ENCODE results near the gene SPRY4.
"Not testable (repeated sequence)": the region's sequence is repeated elsewhere in the genome, so short reads cannot be mapped to it uniquely, and the experiment has no call there.

SPRY4 gene, protein sequence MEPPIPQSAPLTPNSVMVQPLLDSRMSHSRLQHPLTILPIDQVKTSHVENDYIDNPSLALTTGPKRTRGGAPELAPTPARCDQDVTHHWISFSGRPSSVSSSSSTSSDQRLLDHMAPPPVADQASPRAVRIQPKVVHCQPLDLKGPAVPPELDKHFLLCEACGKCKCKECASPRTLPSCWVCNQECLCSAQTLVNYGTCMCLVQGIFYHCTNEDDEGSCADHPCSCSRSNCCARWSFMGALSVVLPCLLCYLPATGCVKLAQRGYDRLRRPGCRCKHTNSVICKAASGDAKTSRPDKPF

DNA sequence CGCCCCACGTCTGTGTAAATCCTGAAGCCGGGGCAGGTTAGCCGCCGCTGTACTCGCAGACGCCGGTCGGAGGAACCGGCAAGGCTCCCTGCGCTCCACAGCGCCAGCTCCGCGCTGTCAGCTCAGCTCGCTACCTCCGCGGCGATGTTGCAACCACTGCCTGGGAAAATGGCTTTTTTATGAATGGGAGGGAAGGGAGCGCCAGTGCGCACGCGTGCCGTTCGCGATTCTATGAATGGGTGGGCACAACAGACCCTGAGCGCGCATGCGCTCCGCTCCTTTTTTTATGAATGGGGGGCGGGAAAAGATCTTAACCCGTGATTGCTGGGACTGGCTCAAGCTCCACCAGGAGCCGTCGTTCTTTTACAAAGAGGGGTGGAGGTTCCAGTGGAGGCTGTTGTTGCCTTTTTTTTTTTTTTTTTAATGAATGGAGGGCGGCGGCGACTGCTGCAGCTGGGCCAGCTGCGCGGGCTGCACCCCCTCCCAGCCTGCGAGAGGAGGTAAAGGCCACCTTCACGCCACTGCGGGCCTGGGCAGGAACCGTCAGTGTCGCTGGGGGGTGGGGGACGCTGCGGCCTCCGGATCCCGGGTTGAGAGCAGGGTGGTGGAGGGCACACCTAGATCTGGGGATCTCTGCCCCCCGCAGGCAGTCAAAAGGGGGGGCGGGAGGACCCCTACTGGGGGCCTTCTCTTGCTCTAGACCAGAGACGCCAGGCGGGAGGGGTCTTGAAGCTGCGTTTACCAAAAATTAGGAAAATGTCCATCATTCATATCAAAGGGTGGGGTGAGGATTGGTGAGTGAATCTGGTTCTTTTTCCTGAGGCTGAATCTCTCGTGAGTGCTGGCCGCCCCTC, at the start of gene SPRY4:
SPRY4 (minus strand) TSS at position 151 of the 854 bp plus-strand sequence. CDS start 9,913 bp downstream, outside the sequence.
- H3K27ac ChIP-seq = peak within 1 kb of the TSS; percentile 98
- peak; percentile 81 for DNase-seq (ENCODE audit: low read depth, low spot score)

DNA sequence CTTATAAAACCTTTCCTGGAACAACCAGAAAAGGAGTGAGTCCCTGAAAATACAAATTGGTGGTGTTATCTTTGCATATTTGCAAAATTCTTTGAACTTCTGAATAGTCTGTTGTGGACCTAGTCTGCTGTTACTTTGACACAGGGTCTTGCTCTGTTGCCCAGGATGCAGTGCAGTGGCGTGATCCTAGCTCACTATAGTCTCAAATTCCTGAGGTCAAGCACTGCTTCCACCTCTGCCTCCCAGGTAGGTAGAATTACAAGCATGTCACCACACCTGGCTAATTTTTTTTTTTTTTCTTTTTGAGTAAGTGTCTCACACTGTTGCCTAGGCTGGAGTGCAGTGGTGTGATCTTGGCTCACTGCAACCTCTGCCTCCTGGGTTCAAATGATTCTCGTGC, 43.7 kb upstream of the SPRY4 start:
- no peak for DNase-seq (ENCODE audit: low read depth, low spot score)

DNA sequence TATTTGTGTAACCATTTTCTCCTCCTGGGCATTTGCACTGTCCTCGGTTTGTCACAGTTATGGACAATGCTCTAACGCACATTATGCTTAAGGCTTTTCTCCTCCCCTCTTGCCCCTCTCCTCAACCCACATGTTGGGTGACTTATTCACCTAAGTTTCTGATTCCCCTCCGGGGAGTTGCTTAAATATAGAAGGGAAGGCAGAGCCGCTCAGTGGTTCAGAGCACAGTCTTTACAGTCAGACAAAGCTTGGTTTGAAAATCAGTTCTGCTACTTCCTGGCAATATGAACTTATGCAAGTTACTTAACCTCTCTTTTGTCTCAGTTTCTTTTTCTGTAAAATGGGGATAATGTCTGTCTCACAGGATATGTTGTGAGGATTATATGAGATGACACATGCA, 41.2 kb upstream of the SPRY4 start:
- no peak for DNase-seq (ENCODE audit: low read depth, low spot score)
- no peak overlapping the region for H3K27ac ChIP-seq

More for the DNA sequence above, 43.7 kb upstream of the SPRY4 start:
- no peak overlapping the region for H3K27ac ChIP-seq

DNA sequence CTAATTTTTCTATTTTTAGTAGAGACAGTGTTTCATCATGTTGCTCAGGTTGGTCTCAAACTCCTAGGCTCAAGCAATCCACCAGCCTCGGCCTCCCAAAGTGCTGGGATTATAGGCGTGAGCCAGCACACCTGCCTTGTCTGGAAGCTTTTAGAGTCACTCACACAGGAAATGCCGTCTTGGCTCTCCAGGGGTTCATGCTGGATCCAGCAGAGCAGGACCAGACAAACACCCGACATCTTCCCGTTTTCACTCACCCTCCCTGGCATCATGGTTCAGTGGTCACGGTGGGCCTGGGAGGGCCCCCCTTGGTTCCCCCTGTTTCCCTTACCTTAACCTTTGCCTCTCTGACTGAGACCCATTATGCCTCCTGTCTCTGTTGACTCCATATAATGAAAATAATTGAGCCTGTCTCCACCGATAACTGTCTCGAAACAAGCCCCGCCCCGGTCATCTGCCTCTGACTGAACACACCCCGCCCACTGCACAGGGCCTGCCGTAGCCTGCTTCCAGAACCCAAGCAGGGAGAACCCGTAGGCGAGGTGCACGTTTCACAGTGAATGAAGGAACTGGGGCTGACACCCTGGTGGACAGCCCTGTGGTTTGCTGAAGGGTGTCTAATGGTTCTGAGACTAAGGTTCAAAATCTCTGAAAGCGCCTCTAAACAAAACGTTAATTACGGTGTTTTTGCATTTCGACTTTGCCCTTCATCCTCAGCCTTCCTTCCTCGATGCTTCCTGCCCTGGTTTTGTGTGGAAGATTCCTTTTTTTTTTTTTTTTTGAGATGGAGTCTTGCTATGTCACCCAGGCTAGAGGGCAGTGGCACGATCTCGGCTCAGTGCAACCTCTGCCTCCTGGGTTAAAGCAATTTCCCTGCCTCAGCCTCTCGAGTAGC, 39.7 kb upstream of the SPRY4 start:
- peak overlapping the region; percentile 99 for H3K27ac ChIP-seq
- no peak for DNase-seq (ENCODE audit: low read depth, low spot score)

DNA sequence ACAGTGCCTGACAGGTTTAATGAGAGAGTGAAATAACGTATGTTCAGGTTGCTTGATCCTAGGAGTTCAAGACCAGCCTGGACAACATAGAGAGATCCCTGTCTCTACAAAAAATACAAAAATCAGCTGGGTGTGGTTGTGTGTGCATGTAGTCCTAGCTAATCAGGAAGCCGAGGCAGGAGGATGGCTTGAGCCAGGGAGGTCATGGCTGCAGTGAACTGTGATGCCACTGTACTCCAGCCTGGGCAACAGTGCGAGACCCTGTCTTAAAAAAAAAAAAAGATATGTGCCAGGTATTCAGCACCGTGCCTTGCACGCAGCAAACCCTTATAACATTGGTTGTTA, 38.8 kb upstream of the SPRY4 start:
- H3K27ac ChIP-seq = peak overlapping the region; percentile 99

DNA sequence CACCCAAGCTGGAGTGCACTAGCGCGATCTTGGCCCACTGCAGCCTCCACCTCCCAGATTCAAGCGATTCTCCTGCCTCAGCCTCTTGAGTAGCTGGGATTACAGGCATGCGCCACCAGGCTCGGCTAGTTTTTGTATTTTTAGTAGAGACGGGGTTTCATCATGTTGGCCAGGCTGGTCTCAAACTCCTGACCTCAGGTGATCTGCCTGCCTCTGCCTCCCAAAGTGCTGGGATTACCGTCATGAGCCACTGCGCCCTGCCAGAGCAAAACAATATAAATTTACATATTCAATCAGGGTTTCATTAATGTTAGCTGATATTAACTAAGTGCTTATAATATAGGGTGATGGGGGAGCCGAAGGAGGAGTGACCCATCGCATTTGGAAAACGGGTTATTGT, 37.4 kb upstream of the SPRY4 start:
- H3K27ac ChIP-seq = peak overlapping the region; percentile 99

More for the DNA sequence above, 38.8 kb upstream of the SPRY4 start:
- DNase-seq (ENCODE audit: low read depth, low spot score) = no peak

DNA sequence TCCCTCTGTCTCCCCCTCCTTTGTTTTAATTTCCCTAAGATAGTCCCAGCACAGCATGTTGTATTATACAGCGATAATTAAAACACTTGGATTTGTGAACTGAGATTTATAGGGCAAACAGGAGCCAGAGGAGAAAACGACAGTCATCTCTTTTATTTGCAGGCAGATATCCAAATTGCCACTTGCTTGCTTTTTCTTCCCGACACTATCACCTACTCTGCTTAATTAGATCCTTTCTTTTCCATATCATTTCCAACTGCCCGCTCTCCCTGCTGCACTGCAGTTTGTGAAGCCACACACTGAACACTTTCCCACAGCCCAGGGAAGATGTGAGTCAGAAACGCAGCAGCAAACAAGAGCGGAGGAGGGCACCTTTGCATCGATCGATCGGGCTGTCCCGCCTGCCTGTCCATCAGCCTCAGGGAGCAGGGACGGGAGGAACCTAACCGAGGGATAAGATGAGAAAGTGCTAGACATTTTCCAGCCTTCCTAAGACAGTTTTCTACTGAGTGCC, 35.8 kb upstream of the SPRY4 start:
- DNase-seq (ENCODE audit: low read depth, low spot score) = no peak

More for the DNA sequence above, 37.4 kb upstream of the SPRY4 start:
- not testable (repeated sequence) for DNase-seq (ENCODE audit: low read depth, low spot score)

DNA sequence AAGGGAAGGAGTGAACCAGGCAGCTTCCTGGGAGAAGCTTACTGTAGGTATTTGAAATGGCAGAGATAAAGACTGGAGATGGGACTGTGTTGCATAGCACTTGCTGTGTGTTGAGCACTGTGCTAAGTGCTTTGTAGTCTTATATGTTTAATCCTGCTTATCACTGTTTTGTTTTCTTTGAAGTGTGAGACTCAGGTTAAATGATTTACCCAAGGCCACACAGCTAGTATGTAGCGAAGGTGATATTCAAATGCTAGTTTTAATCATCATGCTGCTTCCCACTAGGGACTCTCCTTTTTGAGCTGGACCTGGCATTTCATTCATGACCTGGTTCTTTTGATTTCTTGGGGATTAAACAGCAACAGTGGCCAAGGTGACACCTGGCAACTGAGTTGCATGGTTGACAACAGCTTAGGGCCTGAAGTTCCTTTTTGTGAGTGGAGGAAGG, 35.3 kb upstream of the SPRY4 start:
- no peak overlapping the region for H3K27ac ChIP-seq
- no peak for DNase-seq (ENCODE audit: low read depth, low spot score)

More for the DNA sequence above, 35.8 kb upstream of the SPRY4 start:
- peak overlapping the region; percentile 19 for H3K27ac ChIP-seq

DNA sequence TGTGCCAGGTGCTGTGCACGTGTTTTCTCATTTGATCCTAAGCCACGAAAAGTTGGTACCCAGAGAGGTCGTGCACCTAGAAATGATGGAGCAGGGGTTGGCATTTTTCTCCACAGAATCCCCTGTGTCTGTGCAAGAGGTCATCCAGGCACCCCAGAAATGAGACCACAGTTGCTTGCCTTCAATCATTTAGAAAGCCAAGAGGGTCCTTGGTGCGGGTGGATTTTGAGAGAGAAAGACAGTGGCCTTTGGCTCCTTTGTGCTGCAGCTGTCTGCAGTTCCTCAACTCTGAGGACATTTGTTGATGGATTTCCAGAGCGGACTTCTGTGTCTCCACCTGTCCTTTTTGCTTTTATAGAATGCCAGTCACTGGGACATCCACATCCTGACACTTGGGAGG, 33.8 kb upstream of the SPRY4 start:
- no peak overlapping the region for H3K27ac ChIP-seq
- DNase-seq (ENCODE audit: low read depth, low spot score) = no peak

DNA sequence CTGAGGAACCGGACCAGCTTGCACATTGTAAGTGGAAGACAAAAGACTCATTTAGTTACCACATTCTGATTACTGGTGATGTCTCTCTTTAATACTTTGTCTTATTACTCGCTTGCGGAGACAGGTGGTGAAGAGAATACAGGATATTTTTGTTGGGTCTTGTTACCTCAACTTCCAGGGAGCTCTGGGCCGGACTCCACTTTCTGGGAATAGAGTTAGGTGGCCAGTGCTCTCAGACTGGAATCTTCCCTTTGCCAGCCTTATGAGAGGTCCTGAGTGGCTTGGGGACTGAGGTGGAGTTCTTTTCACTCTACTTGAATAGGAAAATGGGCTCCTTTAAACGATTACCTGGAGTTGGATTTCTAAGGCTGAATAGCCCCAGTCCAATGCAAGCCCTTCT, 33.3 kb upstream of the SPRY4 start:
- no peak overlapping the region for H3K27ac ChIP-seq
- DNase-seq (ENCODE audit: low read depth, low spot score) = no peak

DNA sequence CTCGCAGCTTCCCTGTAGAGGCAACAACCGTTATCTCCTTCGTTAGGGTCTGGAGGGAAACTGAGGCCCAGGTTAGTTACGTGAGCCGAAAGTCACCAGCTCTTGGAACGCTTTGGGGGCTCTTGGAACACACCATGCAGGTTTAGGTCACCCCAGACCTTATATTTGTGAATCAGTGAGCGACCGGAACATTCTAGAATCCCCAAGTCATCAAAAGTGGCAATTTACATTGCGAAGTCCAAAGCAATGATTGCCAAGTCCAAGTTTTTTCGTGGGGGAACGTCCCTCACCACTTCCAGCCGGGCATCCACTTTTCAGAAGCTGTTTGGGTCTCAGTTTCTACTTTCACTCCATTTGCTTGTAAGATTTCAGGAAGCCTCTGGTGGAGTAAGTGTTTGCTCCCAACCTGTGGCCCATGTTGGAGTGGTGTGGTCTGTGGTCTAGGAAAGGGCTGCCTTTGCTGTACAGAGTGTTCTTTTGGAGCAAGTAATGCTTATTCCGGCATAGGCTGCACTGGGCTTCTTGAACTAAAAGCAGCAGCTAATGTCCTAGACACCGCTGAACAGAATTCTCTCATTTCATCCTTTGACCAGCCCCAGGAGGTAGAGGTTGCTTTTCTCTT, 32.8 kb upstream of the SPRY4 start:
- no peak for DNase-seq (ENCODE audit: low read depth, low spot score)
- H3K27ac ChIP-seq = peak overlapping the region; percentile 85

DNA sequence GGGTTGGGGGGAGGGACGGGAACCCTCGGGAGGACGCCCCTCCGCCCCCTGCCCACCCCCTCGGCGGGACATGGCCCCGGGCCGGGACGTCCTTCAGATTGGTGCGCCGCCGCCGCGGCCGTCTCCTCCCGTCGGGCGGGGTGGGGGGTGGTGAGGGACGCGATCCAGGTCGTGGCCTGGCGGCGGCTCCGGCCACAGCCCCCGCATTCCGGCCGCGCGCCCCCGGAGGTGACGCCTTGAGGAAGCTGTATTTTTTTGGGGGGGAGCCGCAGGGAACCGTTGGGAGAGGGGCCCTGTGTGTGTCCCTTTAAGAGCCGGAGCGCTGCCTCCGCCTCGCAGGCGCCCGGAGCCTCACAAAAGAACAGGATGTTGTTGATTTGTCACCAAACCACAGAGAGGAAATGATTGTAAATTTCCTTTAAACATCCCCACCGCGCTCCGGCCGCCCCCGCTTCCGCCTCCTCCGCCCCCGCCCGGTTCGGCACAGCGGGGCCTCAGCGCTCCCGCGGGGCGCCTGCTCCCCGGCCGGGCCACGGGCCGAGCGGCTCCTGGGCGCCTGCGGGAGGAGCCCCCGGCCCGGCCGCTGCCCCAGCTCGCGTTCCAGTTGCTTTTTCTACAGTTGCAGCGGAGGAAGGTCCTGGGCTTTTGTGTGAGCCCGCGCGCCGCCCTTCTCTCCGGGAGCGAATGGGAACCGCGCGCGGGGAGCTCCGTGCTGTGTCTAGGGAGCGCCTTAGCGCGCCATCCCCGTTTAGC, 32.1 kb upstream of the SPRY4 start:
- peak overlapping the region; percentile 85 for H3K27ac ChIP-seq
- DNase-seq (ENCODE audit: low read depth, low spot score) = peak; percentile 24

DNA sequence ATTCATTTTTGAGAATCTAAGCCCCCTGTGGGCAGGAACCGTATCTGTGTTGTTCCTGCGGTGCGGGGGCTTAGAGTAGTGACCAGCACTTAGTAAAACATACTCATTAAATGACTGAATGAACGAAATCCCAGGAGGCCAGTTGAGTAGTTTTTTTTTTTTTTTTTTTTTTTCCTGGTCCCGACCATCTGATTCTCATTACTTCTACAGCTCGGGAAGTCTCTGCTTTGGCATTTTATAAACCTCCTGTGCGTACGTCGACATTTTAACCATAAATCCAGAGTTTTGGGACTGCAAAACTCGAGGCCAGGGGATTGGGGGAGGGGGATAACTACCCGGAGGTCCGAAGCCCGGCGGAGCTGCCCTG, 31.5 kb upstream of the SPRY4 start:
- no peak for DNase-seq (ENCODE audit: low read depth, low spot score)
- H3K27ac ChIP-seq = peak overlapping the region; percentile 85

DNA sequence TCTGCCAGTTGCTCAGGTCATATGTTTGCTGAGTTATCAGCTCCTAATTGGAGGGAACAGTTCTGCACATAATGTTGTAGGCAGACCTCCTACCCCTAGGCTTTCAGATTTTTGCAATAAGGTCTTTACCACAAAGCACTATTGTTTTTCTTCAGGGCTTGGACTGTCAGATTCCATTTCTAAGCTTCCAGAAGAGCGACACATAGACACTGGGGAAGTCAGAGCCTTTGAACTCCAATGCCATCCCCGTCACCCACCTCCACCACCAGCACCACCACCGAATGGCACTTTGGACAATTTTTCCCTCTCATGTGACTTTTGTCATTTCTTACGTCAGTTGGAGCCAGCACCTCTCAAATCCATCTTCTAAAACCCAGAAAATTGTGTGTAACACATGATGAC, 28.3 kb upstream of the SPRY4 start:
- no peak overlapping the region for H3K27ac ChIP-seq
- DNase-seq (ENCODE audit: low read depth, low spot score) = no peak

DNA sequence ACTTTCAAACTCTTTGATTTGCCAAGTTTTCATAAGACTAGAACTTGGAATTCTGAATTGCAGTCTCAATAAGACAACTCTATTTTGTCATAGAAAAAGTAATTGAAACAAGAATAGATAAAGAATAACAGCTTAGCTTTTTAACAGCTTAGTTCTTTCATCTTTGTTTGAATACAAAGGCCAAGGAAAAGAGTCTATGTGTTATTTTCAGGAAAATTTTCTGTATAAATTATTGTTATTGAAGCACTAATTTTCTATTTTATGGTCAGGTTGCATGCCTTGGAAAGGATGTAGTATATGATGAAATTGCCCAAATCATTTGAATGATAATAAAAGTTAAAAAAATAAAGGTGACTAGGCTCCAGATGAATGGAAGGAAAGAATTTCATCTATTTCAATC, 25.2 kb upstream of the SPRY4 start:
- no peak for DNase-seq (ENCODE audit: low read depth, low spot score)
- H3K27ac ChIP-seq = peak overlapping the region; percentile 13

DNA sequence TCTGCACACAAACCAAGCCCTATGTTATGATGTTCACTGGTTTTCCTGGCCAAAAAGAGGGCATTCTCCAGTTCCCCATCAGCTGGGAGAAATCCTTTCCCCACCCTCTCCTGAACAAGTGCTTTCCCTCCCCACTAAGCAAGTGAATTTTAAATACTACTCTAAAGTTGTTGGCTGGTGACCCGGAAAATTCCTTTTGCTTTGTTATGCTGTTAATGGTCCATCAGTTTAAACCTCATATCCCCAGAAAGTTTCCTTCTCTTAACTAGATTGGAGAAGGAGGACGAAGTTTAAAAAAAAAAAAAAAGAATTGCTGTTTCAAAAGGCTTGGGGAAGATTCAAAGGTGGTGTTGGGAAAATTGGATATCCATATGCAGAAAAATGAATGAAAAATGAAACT, 21.9 kb upstream of the SPRY4 start:
- DNase-seq (ENCODE audit: low read depth, low spot score) = no peak

DNA sequence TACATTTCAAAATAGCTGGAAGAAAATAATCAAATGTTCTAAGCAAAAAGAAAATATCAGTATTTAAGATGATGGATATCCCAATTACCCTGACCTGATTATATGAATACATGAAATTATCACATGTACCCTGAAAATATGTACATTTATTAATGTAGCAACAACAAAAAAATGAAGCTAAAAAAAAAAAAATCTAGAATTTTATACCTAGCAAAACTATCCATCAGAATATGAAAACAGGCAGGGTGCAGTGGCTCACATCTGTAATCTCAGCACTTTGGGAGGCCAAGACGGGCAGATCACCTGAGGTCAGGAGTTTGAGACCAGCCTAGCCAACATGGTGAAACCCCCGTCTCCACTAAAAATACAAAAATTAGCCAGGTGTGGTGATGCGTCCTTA, 20.1 kb upstream of the SPRY4 start:
- not testable (repeated sequence) for DNase-seq (ENCODE audit: low read depth, low spot score); H3K27ac ChIP-seq

More for the DNA sequence above, 21.9 kb upstream of the SPRY4 start:
- no peak overlapping the region for H3K27ac ChIP-seq

DNA sequence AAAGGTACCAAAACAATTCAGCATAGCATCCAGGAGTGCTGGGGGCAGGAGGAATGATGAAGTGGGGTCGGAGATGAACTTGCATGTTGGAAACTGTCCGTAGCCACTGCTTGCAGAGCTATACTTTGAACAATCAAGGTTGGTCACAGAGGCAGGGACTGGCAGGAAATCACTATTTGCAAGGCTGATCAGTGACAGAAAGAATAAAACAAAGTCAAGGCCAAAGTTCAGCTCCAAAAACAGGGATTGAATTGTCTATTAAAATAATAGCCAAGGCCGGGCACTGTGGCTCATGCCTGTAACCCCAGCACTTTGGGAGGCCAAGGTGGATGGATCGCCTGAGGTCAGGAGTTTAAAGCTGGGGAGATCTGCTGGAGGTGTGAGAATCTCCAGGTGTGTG, 18.7 kb upstream of the SPRY4 start:
- no peak for DNase-seq (ENCODE audit: low read depth, low spot score)
- H3K27ac ChIP-seq = no peak overlapping the region
